Activated naive CD4-positive, alpha-beta T cell treated with anti-CD3 and anti-CD28 coated beads, Interleukin-2, amount 50 U/mL, for 24 hours (primary cell): ENCODE measurements around the gene CIZ1.

Experiments
- H3K27ac Mint-ChIP-seq: one replicate; pipeline ENCODE4 v1.8.0; 2021; ENCODE audit warnings: mild to moderate bottlenecking, mixed read lengths
- H3K27me3 Mint-ChIP-seq: one replicate; pipeline ENCODE4 v1.8.0; 2021; ENCODE audit warnings: mixed read lengths
- H3K36me3 Mint-ChIP-seq: one replicate; pipeline ENCODE4 v1.8.0; 2021; ENCODE audit warnings: mixed read lengths
- H3K4me1 Mint-ChIP-seq: one replicate; pipeline ENCODE4 v1.8.0; 2021; ENCODE audit warnings: mixed read lengths
- H3K4me3 Mint-ChIP-seq: one replicate; pipeline ENCODE4 v1.8.0; 2021; ENCODE audit warnings: mild to moderate bottlenecking, mixed read lengths
- H3K9me3 Mint-ChIP-seq: one replicate; pipeline ENCODE4 v1.8.0; 2021; ENCODE audit warnings: mixed read lengths

The CIZ1 gene

GRCh38 chr9:128203707-128204551 lies 12.6 kb upstream of the CIZ1 start:
- peaks cover 3% of the 10 kb centered on the region for H3K27me3 Mint-ChIP-seq
- H3K4me3 Mint-ChIP-seq: peak overlapping the region; percentile 28
- H3K9me3 Mint-ChIP-seq: no peaks in the 10 kb centered on the region
- H3K27ac Mint-ChIP-seq: no peak overlapping the region
- peaks cover 12% of the 10 kb centered on the region for H3K4me1 Mint-ChIP-seq
- H3K36me3 Mint-ChIP-seq: no peaks in the 10 kb centered on the region

GRCh38 chr9:128203024-128203706 lies 11.8 kb upstream of the CIZ1 start, which contains the start of gene DNM1:
Gene DNM1, plus strand, starts transcription at chr9:128203379. Its CDS starts 92 bp downstream, at chr9:128203471.
- Mint-ChIP-seq H3K27ac (peak within 1 kb of the TSS; percentile 52), H3K27me3 (peaks cover 3% of the 10 kb centered on the region), H3K4me1 (peaks cover 12% of the 10 kb centered on the region)

GRCh38 chr9:128202648-128203023 lies 11.3 kb upstream of the CIZ1 start:
- Mint-ChIP-seq H3K27ac (no peak overlapping the region), H3K9me3 (no peaks in the 10 kb centered on the region), H3K4me1 (peaks cover 12% of the 10 kb centered on the region), H3K4me3 (peak overlapping the region; percentile 71), H3K36me3 (no peaks in the 10 kb centered on the region), H3K27me3 (peaks cover 3% of the 10 kb centered on the region)

More at GRCh38 chr9:128203024-128203706, 11.8 kb upstream of the CIZ1 start, which contains the start of gene DNM1:
- Mint-ChIP-seq H3K36me3 (no peaks in the 10 kb centered on the region), H3K9me3 (no peaks in the 10 kb centered on the region), H3K4me3 (peak within 1 kb of the TSS; percentile 71)

- Mint-ChIP-seq H3K4me1 (peaks cover 12% of the 10 kb centered on the region), H3K27me3 (peaks cover 3% of the 10 kb centered on the region), H3K4me3 (no peak overlapping the region), H3K9me3 (no peaks in the 10 kb centered on the region), H3K36me3 (no peaks in the 10 kb centered on the region), H3K27ac (no peak overlapping the region)
Observed at GRCh38 chr9:128201441-128202369, 10.3 kb upstream of the CIZ1 start.

GRCh38 chr9:128193469-128194096 lies 2.2 kb upstream of the CIZ1 start:
- H3K4me1 Mint-ChIP-seq: peaks cover 19% of the 10 kb centered on the region
- H3K36me3 Mint-ChIP-seq: peaks cover 3% of the 10 kb centered on the region
- H3K9me3 Mint-ChIP-seq: no peaks in the 10 kb centered on the region
- H3K4me3 Mint-ChIP-seq: no peak overlapping the region
- no peak overlapping the region for H3K27ac Mint-ChIP-seq
- no peaks in the 10 kb centered on the region for H3K27me3 Mint-ChIP-seq

DNA sequence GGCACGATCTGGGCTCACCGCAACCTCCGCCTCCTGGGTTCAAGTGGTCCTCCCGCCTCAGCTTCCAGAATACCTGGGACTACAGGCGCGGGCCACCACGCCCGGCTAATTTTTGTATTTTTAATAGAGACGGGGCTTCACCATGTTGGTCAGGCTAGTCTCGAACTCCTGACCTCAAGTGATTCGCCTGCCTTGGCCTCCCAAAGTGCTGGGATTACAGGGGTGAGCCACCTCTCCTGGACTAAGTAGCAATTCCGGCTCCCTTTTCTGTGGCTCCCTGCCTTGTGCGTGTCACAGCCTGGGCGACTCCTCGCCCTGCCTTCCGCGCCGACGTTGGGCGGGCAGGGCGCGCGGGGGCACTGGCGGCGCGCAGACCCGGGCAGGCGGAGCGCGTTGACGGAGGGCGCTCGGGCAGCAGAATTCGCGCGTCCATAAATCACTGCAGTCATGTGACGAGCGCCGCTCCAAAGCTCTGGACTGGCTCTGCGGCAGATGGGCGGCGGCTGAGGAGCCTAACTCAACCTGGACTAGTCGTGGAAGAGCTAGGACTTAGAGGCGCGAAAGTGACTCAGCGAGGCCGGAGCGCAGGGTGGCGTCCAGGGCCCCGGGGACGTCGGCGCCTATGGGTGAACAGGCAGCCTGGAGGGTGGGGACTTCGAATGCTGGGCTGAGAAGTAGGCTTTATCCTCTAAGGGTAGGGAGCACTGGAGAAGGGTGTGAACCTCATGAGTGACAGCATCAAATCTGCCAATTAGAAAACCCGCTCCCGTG lies 1.4 kb upstream of the CIZ1 start:
- Mint-ChIP-seq H3K36me3 (peaks cover 5% of the 10 kb centered on the region), H3K4me3 (no peak overlapping the region), H3K27ac (no peak overlapping the region), H3K27me3 (no peaks in the 10 kb centered on the region), H3K4me1 (peaks cover 25% of the 10 kb centered on the region), H3K9me3 (no peaks in the 10 kb centered on the region)

DNA sequence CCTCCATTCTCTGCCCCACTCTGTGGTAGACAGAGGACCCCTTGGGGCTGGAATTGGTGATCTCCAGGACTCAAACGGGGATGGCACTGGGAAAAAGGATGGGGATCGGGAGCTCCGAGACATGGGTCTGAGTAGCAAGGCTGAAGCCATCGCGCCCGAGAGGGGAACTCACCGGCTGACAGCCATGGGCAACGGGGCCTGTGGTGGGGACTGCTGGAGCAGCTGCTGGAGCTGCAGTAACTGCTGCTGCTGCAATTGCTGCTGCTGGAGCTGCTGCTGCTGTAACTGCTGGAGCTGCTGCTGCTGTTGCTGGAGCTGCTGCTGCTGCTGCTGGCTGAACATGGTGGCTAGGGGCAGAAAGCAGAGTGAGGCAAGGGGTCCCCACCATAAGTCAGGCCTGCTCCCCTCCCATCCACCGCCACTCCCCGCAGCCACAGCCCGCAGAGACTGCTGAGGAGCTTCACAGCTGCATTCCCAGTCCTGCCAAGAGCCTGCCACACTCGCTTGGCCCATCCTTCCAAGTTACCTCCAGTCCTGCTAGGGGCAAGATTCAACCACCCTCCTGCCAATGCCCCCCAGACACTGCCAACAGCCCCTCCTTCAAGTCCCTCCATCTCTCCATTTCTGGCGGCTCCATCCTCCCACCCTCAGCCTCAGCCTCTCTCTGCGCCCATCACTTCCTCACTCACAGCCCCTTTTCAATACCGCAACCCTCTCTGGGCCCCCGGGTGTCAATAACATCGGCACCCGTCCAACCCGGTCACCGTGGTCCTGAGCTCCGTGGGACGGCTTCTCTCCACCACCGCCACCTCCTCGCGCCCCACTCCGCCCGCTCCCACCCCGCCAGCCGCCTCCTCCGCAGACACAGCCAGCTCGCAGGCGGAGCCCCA lies 611 bp downstream of the CIZ1 start:
- Mint-ChIP-seq H3K27me3 (no peaks in the 10 kb centered on the region), H3K9me3 (no peaks in the 10 kb centered on the region), H3K4me1 (peaks cover 35% of the 10 kb centered on the region), H3K27ac (peak overlapping the region; percentile 57), H3K4me3 (peak overlapping the region; percentile 95), H3K36me3 (peaks cover 7% of the 10 kb centered on the region)

- Mint-ChIP-seq H3K36me3 (peaks cover 7% of the 10 kb centered on the region), H3K4me3 (peak overlapping the region; percentile 85), H3K27ac (peak overlapping the region; percentile 71), H3K27me3 (no peaks in the 10 kb centered on the region), H3K4me1 (peaks cover 35% of the 10 kb centered on the region), H3K9me3 (no peaks in the 10 kb centered on the region)
Observed at GRCh38 chr9:128190013-128190412, 1.4 kb downstream of the CIZ1 start.

GRCh38 chr9:128188209-128188608 lies 3.2 kb downstream of the CIZ1 start:
- Mint-ChIP-seq H3K36me3 (peaks cover 9% of the 10 kb centered on the region), H3K27me3 (no peaks in the 10 kb centered on the region), H3K4me1 (peaks cover 35% of the 10 kb centered on the region), H3K27ac (no peak overlapping the region), H3K9me3 (no peaks in the 10 kb centered on the region), H3K4me3 (no peak overlapping the region)

DNA sequence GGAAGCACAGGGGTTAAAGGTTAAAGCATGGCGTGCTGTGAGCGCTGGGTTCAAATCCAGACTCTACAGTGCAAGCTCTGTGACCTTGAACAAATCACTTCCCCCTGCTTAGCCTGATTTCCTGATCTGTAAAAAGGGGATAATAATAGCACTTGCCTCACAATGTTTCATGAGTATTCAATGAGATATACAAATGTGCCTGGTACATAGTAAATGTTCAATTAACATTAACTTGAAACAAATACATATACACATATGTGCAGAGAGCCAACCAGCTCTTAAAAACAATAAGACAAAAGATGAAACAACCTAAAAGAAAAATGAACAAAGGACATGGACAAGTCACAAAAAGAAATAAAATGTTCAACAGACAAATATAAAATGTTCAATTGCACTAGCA lies 4.0 kb downstream of the CIZ1 start:
- Mint-ChIP-seq H3K27me3 (no peaks in the 10 kb centered on the region), H3K27ac (no peak overlapping the region), H3K9me3 (no peaks in the 10 kb centered on the region), H3K4me1 (peaks cover 35% of the 10 kb centered on the region), H3K4me3 (no peak overlapping the region), H3K36me3 (peaks cover 9% of the 10 kb centered on the region)

DNA sequence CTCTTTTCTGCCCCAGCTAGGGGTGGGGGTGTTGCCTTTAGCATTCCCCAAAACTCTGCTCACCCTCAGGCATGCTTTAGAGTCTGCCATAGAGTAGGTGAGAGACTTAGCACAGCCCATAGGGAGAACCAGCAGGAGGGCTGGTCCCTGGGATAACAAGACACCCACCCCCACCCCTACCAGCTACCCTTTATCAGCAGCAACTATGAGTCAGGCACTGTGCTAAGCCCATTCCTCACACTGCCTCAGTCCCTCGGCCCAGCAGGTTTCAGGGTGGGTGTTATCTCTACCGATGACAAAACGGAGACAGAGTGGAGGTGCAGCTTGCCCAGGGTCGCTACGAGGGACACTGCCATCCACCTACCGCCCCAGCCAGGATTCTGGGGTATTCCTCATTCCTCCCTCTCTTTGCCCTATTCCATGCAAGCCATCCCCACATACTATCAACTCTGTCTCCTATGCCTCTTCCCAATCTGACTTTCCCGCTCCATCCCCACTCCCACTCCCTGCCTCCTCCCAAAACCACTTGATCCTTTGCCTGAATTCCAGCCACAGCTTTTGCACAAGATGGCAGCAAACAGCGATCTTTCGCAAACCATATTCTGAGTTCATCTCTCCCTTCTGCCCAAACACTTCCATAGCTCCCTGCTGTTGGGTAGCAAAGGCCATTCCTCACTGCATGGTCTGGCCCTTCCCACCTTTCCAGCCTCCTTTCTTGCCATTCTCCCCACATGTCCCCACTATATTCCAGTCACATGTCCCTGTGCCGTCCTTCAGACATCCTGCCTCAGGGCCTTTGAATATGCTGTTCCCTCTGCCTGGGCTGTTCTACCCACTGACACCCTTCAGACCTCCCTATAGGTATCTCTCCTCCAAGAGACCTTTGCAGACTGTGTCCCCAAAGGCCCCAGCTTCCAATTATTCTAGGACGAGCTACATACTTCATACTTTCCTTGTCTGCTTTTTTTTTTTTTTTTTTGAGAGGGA lies 5.1 kb downstream of the CIZ1 start:
- no peaks in the 10 kb centered on the region for H3K9me3 Mint-ChIP-seq
- no peaks in the 10 kb centered on the region for H3K27me3 Mint-ChIP-seq
- peaks cover 10% of the 10 kb centered on the region for H3K36me3 Mint-ChIP-seq
- no peak overlapping the region for H3K4me3 Mint-ChIP-seq
- H3K27ac Mint-ChIP-seq: no peak overlapping the region
- H3K4me1 Mint-ChIP-seq: peaks cover 31% of the 10 kb centered on the region

GRCh38 chr9:128182893-128183588 lies 8.3 kb downstream of the CIZ1 start:
- no peaks in the 10 kb centered on the region for H3K9me3 Mint-ChIP-seq
- H3K27me3 Mint-ChIP-seq: no peaks in the 10 kb centered on the region
- H3K4me3 Mint-ChIP-seq: no peak overlapping the region
- H3K36me3 Mint-ChIP-seq: peaks cover 9% of the 10 kb centered on the region
- no peak overlapping the region for H3K27ac Mint-ChIP-seq
- peaks cover 13% of the 10 kb centered on the region for H3K4me1 Mint-ChIP-seq
